NCI-H2171 treated with DMSO at 0.1 percent for 48 hours (cell line): Measurements from ENCODE around the gene POTEF.
"Not testable (repeated sequence)": the region's sequence is repeated elsewhere in the genome, so short reads cannot be mapped to it uniquely, and the experiment has no call there.

Experiments used
- DNase-seq: peaks from one replicate; lab custom pipeline; 2025; lab: John Stamatoyannopoulos, UW

The POTEF gene

GRCh38 chr2:130129120-130129829 is at the start of gene POTEF:
POTEF (minus strand) TSS chr2:130129222; CDS start chr2:130120515, 8,707 bp downstream.
- DNase-seq: not testable (repeated sequence)

GRCh38 chr2:130174866-130175265 is 45.8 kb upstream of the POTEF start:
- not testable (repeated sequence) for DNase-seq

- no peak for DNase-seq
Observed at GRCh38 chr2:130169896-130170295, 40.9 kb upstream of the POTEF start.

GRCh38 chr2:130169163-130169562 is 40.1 kb upstream of the POTEF start:
- not testable (repeated sequence) for DNase-seq

- not testable (repeated sequence) for DNase-seq
Observed at GRCh38 chr2:130166611-130167010, 37.6 kb upstream of the POTEF start.

GRCh38 chr2:130165293-130166016 is 36.4 kb upstream of the POTEF start:
- no peak for DNase-seq

- DNase-seq: no peak
Observed at GRCh38 chr2:130162968-130163367, 33.9 kb upstream of the POTEF start.

GRCh38 chr2:130162486-130162885 is 33.5 kb upstream of the POTEF start:
- DNase-seq: not testable (repeated sequence)

GRCh38 chr2:130160838-130161705 is 32.0 kb upstream of the POTEF start:
- DNase-seq: not testable (repeated sequence)

GRCh38 chr2:130160131-130160530 is 31.1 kb upstream of the POTEF start:
- DNase-seq: no peak

- not testable (repeated sequence) for DNase-seq
Observed at GRCh38 chr2:130159376-130159775, 30.4 kb upstream of the POTEF start.

- DNase-seq: no peak
Observed at GRCh38 chr2:130158631-130159030, 29.6 kb upstream of the POTEF start.

GRCh38 chr2:130157825-130158514 is 28.9 kb upstream of the POTEF start:
- not testable (repeated sequence) for DNase-seq

GRCh38 chr2:130157354-130157753 is 28.3 kb upstream of the POTEF start:
- peak; percentile 18 for DNase-seq

GRCh38 chr2:130156624-130157004 is 27.6 kb upstream of the POTEF start:
- no peak for DNase-seq

- peak; percentile 49 for DNase-seq
Observed at GRCh38 chr2:130155956-130156623, 27.1 kb upstream of the POTEF start.

GRCh38 chr2:130154773-130155765 is 26.0 kb upstream of the POTEF start:
- DNase-seq: no peak

GRCh38 chr2:130154423-130154770 is 25.4 kb upstream of the POTEF start:
- DNase-seq: not testable (repeated sequence)

- DNase-seq: not testable (repeated sequence)
Observed at GRCh38 chr2:130153721-130154422, 24.9 kb upstream of the POTEF start.
